ENCODE data around the gene SPRR5. TPM values are rescaled to one million over a fixed set of nuclear protein-coding genes. Genes with fewer than 3 reads are reported as not detected.

SPRR5 gene
- total RNA-seq (not detected), polyA plus RNA-seq (ENCODE audit: insufficient read length in 2 of 2) (not detected)
- long read RNA-seq, donor 1: 0 reads
- long read RNA-seq, donor 2: 0 reads
- long read RNA-seq, donor 3: 0 reads
- long read RNA-seq, donor 4: 0 reads

- Histone ChIP-seq H3K4me1 (ENCODE audit: control insufficient read depth, insufficient read depth, low read length) (no peaks in the 10 kb centered on the region), H3K9me3 (ENCODE audit: control insufficient read depth, insufficient read depth, low read length) (no peaks in the 10 kb centered on the region), H3K36me3 (ENCODE audit: control insufficient read depth, insufficient read depth, low read length) (no peaks in the 10 kb centered on the region), H3K4me3 (ENCODE audit: low read depth, low read length) (no peak within 1 kb of the TSS), H3K27ac (ENCODE audit: low read depth, low read length) (no peak within 1 kb of the TSS), H3K27me3 (ENCODE audit: control insufficient read depth, insufficient read depth, low read length) (no peaks in the 10 kb centered on the region)
- WGBS (ENCODE audit: insufficient coverage): 91% methylated on average over 2 of the region's 4 CpGs
- no peak for DNase-seq (ENCODE audit: low read depth in 4 of 6, low spot score in 6 of 6)
Measured at GRCh38 chr1:152946651-152947256, at the start of gene SPRR5. Gene SPRR5 (plus strand): TSS chr1:152947206. CDS start chr1:152948555, 1,349 bp downstream.

- Histone ChIP-seq H3K9me3 (ENCODE audit: control insufficient read depth, insufficient read depth, low read length) (no peaks in the 10 kb centered on the region), H3K27me3 (ENCODE audit: control insufficient read depth, insufficient read depth, low read length) (no peaks in the 10 kb centered on the region), H3K27ac (ENCODE audit: low read depth, low read length) (no peak overlapping the region), H3K4me1 (ENCODE audit: control insufficient read depth, insufficient read depth, low read length) (no peaks in the 10 kb centered on the region), H3K36me3 (ENCODE audit: control insufficient read depth, insufficient read depth, low read length) (no peaks in the 10 kb centered on the region), H3K4me3 (ENCODE audit: low read depth, low read length) (no peak overlapping the region)
- WGBS (ENCODE audit: insufficient coverage): 85% methylated on average over 4 of the region's 4 CpGs
- DNase-seq (ENCODE audit: low read depth in 4 of 6, low spot score in 6 of 6): no peak
Measured at GRCh38 chr1:152899027-152899426, 48.0 kb upstream of the SPRR5 start.

GRCh38 chr1:152899883-152900282, 47.1 kb upstream of the SPRR5 start:
- Histone ChIP-seq H3K36me3 (ENCODE audit: control insufficient read depth, insufficient read depth, low read length) (no peaks in the 10 kb centered on the region), H3K9me3 (ENCODE audit: control insufficient read depth, insufficient read depth, low read length) (no peaks in the 10 kb centered on the region), H3K4me3 (ENCODE audit: low read depth, low read length) (no peak overlapping the region), H3K4me1 (ENCODE audit: control insufficient read depth, insufficient read depth, low read length) (no peaks in the 10 kb centered on the region), H3K27me3 (ENCODE audit: control insufficient read depth, insufficient read depth, low read length) (no peaks in the 10 kb centered on the region), H3K27ac (ENCODE audit: low read depth, low read length) (no peak overlapping the region)
- DNase-seq (ENCODE audit: low read depth in 4 of 6, low spot score in 6 of 6): no peak
- WGBS (ENCODE audit: insufficient coverage): 83% methylated on average over 1 of the region's 2 CpGs

GRCh38 chr1:152901631-152902030, 45.4 kb upstream of the SPRR5 start:
- no peaks in the 10 kb centered on the region for H3K4me1 ChIP-seq (ENCODE audit: control insufficient read depth, insufficient read depth, low read length)
- no peak overlapping the region for H3K4me3 ChIP-seq (ENCODE audit: low read depth, low read length)
- 91% methylated on average over 3 of the region's 5 CpGs for WGBS (ENCODE audit: insufficient coverage)
- DNase-seq (ENCODE audit: low read depth in 4 of 6, low spot score in 6 of 6): no peak
- no peaks in the 10 kb centered on the region for H3K9me3 ChIP-seq (ENCODE audit: control insufficient read depth, insufficient read depth, low read length)
- no peaks in the 10 kb centered on the region for H3K36me3 ChIP-seq (ENCODE audit: control insufficient read depth, insufficient read depth, low read length)
- H3K27ac ChIP-seq (ENCODE audit: low read depth, low read length): no peak overlapping the region
- H3K27me3 ChIP-seq (ENCODE audit: control insufficient read depth, insufficient read depth, low read length): no peaks in the 10 kb centered on the region

GRCh38 chr1:152902636-152903035, 44.4 kb upstream of the SPRR5 start:
- H3K4me1 ChIP-seq (ENCODE audit: control insufficient read depth, insufficient read depth, low read length): no peaks in the 10 kb centered on the region
- no CpG with 5 or more reads among the region's 4 CpGs for WGBS (ENCODE audit: insufficient coverage)
- no peak overlapping the region for H3K27ac ChIP-seq (ENCODE audit: low read depth, low read length)
- no peaks in the 10 kb centered on the region for H3K9me3 ChIP-seq (ENCODE audit: control insufficient read depth, insufficient read depth, low read length)
- no peaks in the 10 kb centered on the region for H3K27me3 ChIP-seq (ENCODE audit: control insufficient read depth, insufficient read depth, low read length)
- H3K4me3 ChIP-seq (ENCODE audit: low read depth, low read length): no peak overlapping the region
- H3K36me3 ChIP-seq (ENCODE audit: control insufficient read depth, insufficient read depth, low read length): no peaks in the 10 kb centered on the region
- no peak for DNase-seq (ENCODE audit: low read depth in 4 of 6, low spot score in 6 of 6)

GRCh38 chr1:152904688-152905440, 42.1 kb upstream of the SPRR5 start:
- Histone ChIP-seq H3K27me3 (ENCODE audit: control insufficient read depth, insufficient read depth, low read length) (no peaks in the 10 kb centered on the region), H3K4me3 (ENCODE audit: low read depth, low read length) (no peak overlapping the region), H3K27ac (ENCODE audit: low read depth, low read length) (no peak overlapping the region), H3K36me3 (ENCODE audit: control insufficient read depth, insufficient read depth, low read length) (no peaks in the 10 kb centered on the region), H3K9me3 (ENCODE audit: control insufficient read depth, insufficient read depth, low read length) (no peaks in the 10 kb centered on the region), H3K4me1 (ENCODE audit: control insufficient read depth, insufficient read depth, low read length) (no peaks in the 10 kb centered on the region)
- no peak for DNase-seq (ENCODE audit: low read depth in 4 of 6, low spot score in 6 of 6)
- WGBS (ENCODE audit: insufficient coverage): 85% methylated on average over 3 of the region's 7 CpGs

GRCh38 chr1:152906023-152906565, 40.9 kb upstream of the SPRR5 start:
- no peaks in the 10 kb centered on the region for H3K4me1 ChIP-seq (ENCODE audit: control insufficient read depth, insufficient read depth, low read length)
- DNase-seq (ENCODE audit: low read depth in 4 of 6, low spot score in 6 of 6): no peak
- H3K9me3 ChIP-seq (ENCODE audit: control insufficient read depth, insufficient read depth, low read length): no peaks in the 10 kb centered on the region
- H3K27me3 ChIP-seq (ENCODE audit: control insufficient read depth, insufficient read depth, low read length): peaks cover 2% of the 10 kb centered on the region
- 75% methylated on average over 5 of the region's 5 CpGs for WGBS (ENCODE audit: insufficient coverage)
- H3K4me3 ChIP-seq (ENCODE audit: low read depth, low read length): no peak overlapping the region
- no peaks in the 10 kb centered on the region for H3K36me3 ChIP-seq (ENCODE audit: control insufficient read depth, insufficient read depth, low read length)
- H3K27ac ChIP-seq (ENCODE audit: low read depth, low read length): no peak overlapping the region

GRCh38 chr1:152907686-152908601, 39.1 kb upstream of the SPRR5 start, which contains the start of gene IVL:
Gene IVL (plus strand): TSS chr1:152908546. CDS start chr1:152909798, 1,252 bp downstream.
- WGBS (ENCODE audit: insufficient coverage): 100% methylated on average over 1 of the region's 4 CpGs
- Histone ChIP-seq H3K4me1 (ENCODE audit: control insufficient read depth, insufficient read depth, low read length) (no peaks in the 10 kb centered on the region), H3K27me3 (ENCODE audit: control insufficient read depth, insufficient read depth, low read length) (peaks cover 2% of the 10 kb centered on the region), H3K36me3 (ENCODE audit: control insufficient read depth, insufficient read depth, low read length) (no peaks in the 10 kb centered on the region), H3K4me3 (ENCODE audit: low read depth, low read length) (no peak within 1 kb of the TSS), H3K27ac (ENCODE audit: low read depth, low read length) (no peak within 1 kb of the TSS), H3K9me3 (ENCODE audit: control insufficient read depth, insufficient read depth, low read length) (no peaks in the 10 kb centered on the region)
- no peak for DNase-seq (ENCODE audit: low read depth in 4 of 6, low spot score in 6 of 6)

- Histone ChIP-seq H3K27me3 (ENCODE audit: control insufficient read depth, insufficient read depth, low read length) (peaks cover 2% of the 10 kb centered on the region), H3K4me1 (ENCODE audit: control insufficient read depth, insufficient read depth, low read length) (no peaks in the 10 kb centered on the region), H3K9me3 (ENCODE audit: control insufficient read depth, insufficient read depth, low read length) (no peaks in the 10 kb centered on the region), H3K36me3 (ENCODE audit: control insufficient read depth, insufficient read depth, low read length) (no peaks in the 10 kb centered on the region), H3K4me3 (ENCODE audit: low read depth, low read length) (no peak overlapping the region), H3K27ac (ENCODE audit: low read depth, low read length) (no peak overlapping the region)
- WGBS (ENCODE audit: insufficient coverage): 100% methylated on average over 1 of the region's 3 CpGs
- DNase-seq (ENCODE audit: low read depth in 4 of 6, low spot score in 6 of 6): no peak
Measured at GRCh38 chr1:152909206-152909605, 37.8 kb upstream of the SPRR5 start.

All from spinal cord (tissue), 10 donors.